Kidney (tissue), 22 donors: ENCODE data around the gene RNU6-9. TPM values are rescaled to one million over a fixed set of nuclear protein-coding genes. Genes with fewer than 3 reads are reported as not detected.

Experiments
- DNase-seq, 5 donors: peaks; one replicate each; pipeline ENCODE4 v3.0.0-alpha.2; 2013 to 2020
- FAIRE-seq: peaks from 2 replicates; lab custom pipeline; 2012; peaks lifted over from hg19 to GRCh38; lab: Jason Lieb, UNC
- H3K27ac ChIP-seq, 2 donors: one replicate each; pipeline ENCODE4 v1.7.0; 2013; ENCODE audit warnings: low read depth in 2 of 2, low read length in 2 of 2, inconsistent platforms in 1 of 2
- H3K27me3 ChIP-seq: one replicate; pipeline ENCODE4 v1.7.1; 2013; ENCODE audit warnings: low read length, inconsistent platforms; ENCODE audit not compliant: control insufficient read depth, insufficient read depth
- H3K36me3 ChIP-seq, 3 donors: one replicate each; pipeline versions ENCODE4 v1.7.0 to v1.7.1; 2013; ENCODE audit warnings: low read length in 3 of 3, control low read depth in 1 of 3, inconsistent platforms in 1 of 3; ENCODE audit not compliant: insufficient read depth in 3 of 3, control insufficient read depth in 2 of 3
- H3K4me1 ChIP-seq, 3 donors: one replicate each; pipeline versions ENCODE4 v1.7.0 to v1.7.1; 2013; ENCODE audit warnings: low read length in 3 of 3, inconsistent platforms in 1 of 3, low read depth in 1 of 3; ENCODE audit not compliant: control insufficient read depth in 2 of 3, insufficient read depth in 2 of 3
- H3K4me3 ChIP-seq, 3 donors: one replicate each; pipeline versions ENCODE4 v1.7.0 to v1.8.1; 2013; ENCODE audit warnings: low read length in 3 of 3, control low read depth in 1 of 3, inconsistent platforms in 1 of 3
- H3K9ac ChIP-seq, 3 donors: one replicate each; pipeline versions ENCODE4 v1.7.0 to v1.7.1; 2013; ENCODE audit warnings: low read length in 3 of 3, control low read depth in 1 of 3, inconsistent platforms in 1 of 3
- H3K9me3 ChIP-seq, 3 donors: one replicate each; pipeline versions ENCODE4 v1.7.0 to v1.7.1; 2013; ENCODE audit warnings: low read length in 3 of 3, control low read depth in 1 of 3, inconsistent platforms in 1 of 3; ENCODE audit not compliant: control insufficient read depth in 2 of 3, insufficient read depth in 1 of 3
- CTCF ChIP-seq: IDR thresholded peaks from 3 replicates; pipeline ENCODE4 v1.5.1; 2012; ENCODE audit warnings: mild to moderate bottlenecking, moderate library complexity, borderline replicate concordance; ENCODE audit not compliant: insufficient read depth; ENCODE audit errors: extremely low read depth
- intact Hi-C: fragments of 100-400 bp; cut with DNase I; formaldehyde crosslinking; loops from one replicate; pipeline ENCODE4 v1.11.1; 2022
- long read RNA-seq, 10 donors: library from polyadenylated mRNA in 1 of 10; unstranded in 1 of 10; transcript quantifications; one replicate each; pipeline ENCODE4 v2.0.0 and lab custom pipeline, GENCODE V29; 2021 to 2026
- polyA plus RNA-seq: library from polyadenylated mRNA; stranded (reverse); fragments of 350-450 nt; fragmentation: Illumina TruSeq; extraction: RNeasy Lipid Tissue Mini Kit (QIAGEN cat#74804); gene quantifications from one replicate; pipeline ENCODE4 v1.2.3, GENCODE V29; 2014; ENCODE audit warnings: low read depth, low replicate concordance; ENCODE audit not compliant: insufficient read depth
- total RNA-seq: library from RNA; stranded (reverse); fragmentation: NEBNext Ultra II Directional; extraction: Animal tissue kit (Norgen Biotek cat#: 25700); gene quantifications from one replicate; pipeline ENCODE4 v1.2.1, GENCODE V29; 2021
- donor health status: control.
- donor health status: control.
- donor health status: control.
- donor health status: control.
- donor health status: control.
- donor health status: DM: yes; HTN: yes; CAD: no.
- donor health status: Normal renal cell carcinoma (clear cell type).

RNU6-9 gene
- total RNA-seq = not detected
- polyA plus RNA-seq = not detected
- long read RNA-seq, donor 1 = 0 reads
- long read RNA-seq, donor 2 = 0 reads
- long read RNA-seq, donor 3 = 0 reads
- long read RNA-seq, donor 4 = 0 reads
- long read RNA-seq, donor 5 = 0 reads
- long read RNA-seq, donor 6 = 0 reads
- long read RNA-seq, donor 7 = 0 reads
- long read RNA-seq, donor 8 = 0 reads
- long read RNA-seq, donor 9 = 0 reads
- long read RNA-seq, donor 10 = 0 reads

- FAIRE-seq = peak; percentile 51
- intact Hi-C loops = no loop called here
- H3K4me3 ChIP-seq = peak within 1 kb of the TSS; percentile 61 to 81 (median 69)
- peak; percentile 94 to 97 (median 97) for DNase-seq
- no peak for TF ChIP-seq CTCF
- no peaks in the 10 kb centered on the region for H3K27me3 ChIP-seq
- peaks cover 0 to 2% (median 0%) of the 10 kb centered on the region in 3 donors for H3K4me1 ChIP-seq
- H3K36me3 ChIP-seq = peaks cover 0 to 4% (median 3%) of the 10 kb centered on the region in 3 donors
- no peaks in the 10 kb centered on the region for H3K9me3 ChIP-seq
- peak within 1 kb of the TSS; percentile 91 to 98 for H3K27ac ChIP-seq
- H3K9ac ChIP-seq = peak within 1 kb of the TSS; percentile 61 to 73 (median 67)
Measured at GRCh38 chr19:892894-893689, at the start of gene RNU6-9, which contains the start of gene MED16. Gene RNU6-9, plus strand, starts transcription at chr19:893484. Gene MED16, minus strand, starts transcription at chr19:893187. Its CDS starts 2,056 bp downstream, at chr19:891131.

- Histone ChIP-seq H3K4me3 (no peak overlapping the region), H3K4me1 (peaks cover 0 to 5% (median 0%) of the 10 kb centered on the region in 3 donors), H3K36me3 (no peaks in the 10 kb centered on the region), H3K9ac (no peak overlapping the region), H3K9me3 (no peaks in the 10 kb centered on the region), H3K27me3 (peaks cover 2% of the 10 kb centered on the region), H3K27ac (no peak overlapping the region)
- peak in 2 of 5 donors; percentile 62 to 81 for DNase-seq
- FAIRE-seq = no peak
- no peak for TF ChIP-seq CTCF
- intact Hi-C loops = no loop called here
Measured at GRCh38 chr19:843836-844545, 49.3 kb upstream of the RNU6-9 start.

GRCh38 chr19:844546-844971 lies 48.7 kb upstream of the RNU6-9 start:
- Histone ChIP-seq H3K36me3 (no peaks in the 10 kb centered on the region), H3K27me3 (peaks cover 2% of the 10 kb centered on the region), H3K9ac (no peak overlapping the region), H3K9me3 (no peaks in the 10 kb centered on the region), H3K4me3 (no peak overlapping the region), H3K4me1 (peaks cover 0 to 5% (median 0%) of the 10 kb centered on the region in 3 donors), H3K27ac (no peak overlapping the region)
- intact Hi-C loops = no loop called here
- TF ChIP-seq CTCF = no peak
- FAIRE-seq (no peak), DNase-seq (no peak)
